Measurements from ENCODE around the gene NTSR2.

DNA sequence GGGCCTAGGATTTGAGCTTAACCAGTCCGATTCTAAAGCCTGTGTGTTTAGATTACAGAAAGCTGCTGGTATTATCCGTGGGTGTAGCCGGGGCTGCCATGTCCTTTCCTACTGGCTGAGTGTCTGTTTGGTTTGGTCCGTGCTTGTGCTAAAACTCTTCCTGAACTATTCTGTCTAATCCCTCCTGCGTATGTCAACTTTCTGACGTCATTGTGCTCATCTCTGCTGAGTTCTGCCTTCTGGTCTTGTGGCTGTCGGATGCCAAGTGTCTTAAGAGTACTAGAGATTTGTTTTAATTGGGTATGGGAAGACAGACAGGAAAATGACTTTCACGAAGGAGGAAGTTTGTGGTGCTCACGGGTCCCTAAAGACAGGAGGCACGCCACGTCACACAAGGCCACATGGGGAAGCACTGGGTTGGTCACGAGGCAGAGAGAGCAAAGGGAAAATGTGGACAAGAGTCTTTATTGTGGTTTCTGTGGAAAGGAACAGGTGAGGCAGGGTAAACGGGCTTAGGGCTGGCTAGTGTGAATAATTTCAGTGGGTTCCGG is 31.8 kb upstream of the NTSR2 start:
- TF ChIP-seq, protein P1, sequence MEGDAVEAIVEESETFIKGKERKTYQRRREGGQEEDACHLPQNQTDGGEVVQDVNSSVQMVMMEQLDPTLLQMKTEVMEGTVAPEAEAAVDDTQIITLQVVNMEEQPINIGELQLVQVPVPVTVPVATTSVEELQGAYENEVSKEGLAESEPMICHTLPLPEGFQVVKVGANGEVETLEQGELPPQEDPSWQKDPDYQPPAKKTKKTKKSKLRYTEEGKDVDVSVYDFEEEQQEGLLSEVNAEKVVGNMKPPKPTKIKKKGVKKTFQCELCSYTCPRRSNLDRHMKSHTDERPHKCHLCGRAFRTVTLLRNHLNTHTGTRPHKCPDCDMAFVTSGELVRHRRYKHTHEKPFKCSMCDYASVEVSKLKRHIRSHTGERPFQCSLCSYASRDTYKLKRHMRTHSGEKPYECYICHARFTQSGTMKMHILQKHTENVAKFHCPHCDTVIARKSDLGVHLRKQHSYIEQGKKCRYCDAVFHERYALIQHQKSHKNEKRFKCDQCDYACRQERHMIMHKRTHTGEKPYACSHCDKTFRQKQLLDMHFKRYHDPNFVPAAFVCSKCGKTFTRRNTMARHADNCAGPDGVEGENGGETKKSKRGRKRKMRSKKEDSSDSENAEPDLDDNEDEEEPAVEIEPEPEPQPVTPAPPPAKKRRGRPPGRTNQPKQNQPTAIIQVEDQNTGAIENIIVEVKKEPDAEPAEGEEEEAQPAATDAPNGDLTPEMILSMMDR (IDR thresholded peaks at IDR 0.05) = no peak
- TF ChIP-seq POLR2A (IDR thresholded peaks at IDR 0.05) (no peak), EP300 (IDR thresholded peaks at IDR 0.05) (no peak)

Data from ovary (tissue), 3 donors.